ENCODE results near the gene DEFB114.

Gene DEFB114

GRCh38 chr6:49913636-49914375 lies 50.2 kb downstream of the DEFB114 start:
- TF ChIP-seq CTCF (IDR thresholded peaks at IDR 0.05; ENCODE audit: insufficient read depth, low read length), result no peak
- no peak for TF ChIP-seq GABPA (IDR thresholded peaks at IDR 0.05; ENCODE audit: low read depth)
- TF ChIP-seq REST (IDR thresholded peaks at IDR 0.05; ENCODE audit: insufficient replicate concordance, low read depth), result no peak
- TF ChIP-seq POLR2AphosphoS5 (IDR thresholded peaks at IDR 0.05; ENCODE audit: low read depth), result no peak
- no peak for TF ChIP-seq SPI1 (IDR thresholded peaks at IDR 0.05; ENCODE audit: borderline replicate concordance, low read depth)
- DNase-seq (ENCODE audit: low read depth in 1 of 2, low spot score in 1 of 2), result no peak
- Histone ChIP-seq H3K27ac (replicated peaks) (no peak overlapping the region), H3K27me3 (ENCODE audit: insufficient read depth, poor library complexity, severe bottlenecking) (no peaks in the 10 kb centered on the region), H3K4me3 (replicated peaks; ENCODE audit: insufficient read depth, low read length) (no peak overlapping the region)

GRCh38 chr6:49912196-49912595 lies 51.8 kb downstream of the DEFB114 start:
- H3K27ac ChIP-seq (replicated peaks), result no peak overlapping the region
- H3K27me3 ChIP-seq (ENCODE audit: insufficient read depth, poor library complexity, severe bottlenecking), result no peaks in the 10 kb centered on the region
- H3K4me3 ChIP-seq (replicated peaks; ENCODE audit: insufficient read depth, low read length), result no peak overlapping the region
- TF ChIP-seq POLR2AphosphoS5 (IDR thresholded peaks at IDR 0.05; ENCODE audit: low read depth) (no peak), GABPA (IDR thresholded peaks at IDR 0.05; ENCODE audit: low read depth) (no peak), SPI1 (IDR thresholded peaks at IDR 0.05; ENCODE audit: borderline replicate concordance, low read depth) (no peak), CTCF (IDR thresholded peaks at IDR 0.05; ENCODE audit: insufficient read depth, low read length) (no peak), REST (IDR thresholded peaks at IDR 0.05; ENCODE audit: insufficient replicate concordance, low read depth) (no peak)
- DNase-seq (ENCODE audit: low read depth in 1 of 2, low spot score in 1 of 2), result no peak

GRCh38 chr6:49911252-49911651 lies 52.7 kb downstream of the DEFB114 start:
- TF ChIP-seq POLR2AphosphoS5 (IDR thresholded peaks at IDR 0.05; ENCODE audit: low read depth) (no peak), REST (IDR thresholded peaks at IDR 0.05; ENCODE audit: insufficient replicate concordance, low read depth) (no peak), SPI1 (IDR thresholded peaks at IDR 0.05; ENCODE audit: borderline replicate concordance, low read depth) (no peak), CTCF (IDR thresholded peaks at IDR 0.05; ENCODE audit: insufficient read depth, low read length) (no peak), GABPA (IDR thresholded peaks at IDR 0.05; ENCODE audit: low read depth) (no peak)
- H3K27ac ChIP-seq (replicated peaks), result no peak overlapping the region
- no peak for DNase-seq (ENCODE audit: low read depth in 1 of 2, low spot score in 1 of 2)
- H3K27me3 ChIP-seq (ENCODE audit: insufficient read depth, poor library complexity, severe bottlenecking), result no peaks in the 10 kb centered on the region
- H3K4me3 ChIP-seq (replicated peaks; ENCODE audit: insufficient read depth, low read length), result no peak overlapping the region

Measured in HL-60 (cell line).